Measurements from ENCODE around the gene CMTM1.

GRCh38 chr16:66539623-66540469 lies 26.4 kb upstream of the CMTM1 start:
- TF ChIP-seq POLR2A (IDR thresholded peaks at IDR 0.05; ENCODE audit: low read depth, low read length) (no peak), SPI1 (IDR thresholded peaks at IDR 0.05; ENCODE audit: low read depth, low read length) (no peak), POLR2AphosphoS5 (IDR thresholded peaks at IDR 0.05; ENCODE audit: low read depth, low read length) (no peak), TAF1 (IDR thresholded peaks at IDR 0.05; ENCODE audit: low read depth, low read length) (no peak), POU2F2 (IDR thresholded peaks at IDR 0.05; ENCODE audit: low read depth, low read length) (no peak)
